Memory B cell (primary cell): ENCODE data around the gene NR2C2.
A peak's percentile ranks its signal among the peaks of the same experiment; 100 is the strongest.
"Not testable (repeated sequence)": the region's sequence is repeated elsewhere in the genome, so short reads cannot be mapped to it uniquely, and the experiment has no call there.

ENCODE experiments used
- ATAC-seq: fragments of 150-1000 bp; cut with Tn5 transposase; 2 replicates; pipeline ENCODE4 v1.10.0; 2021; ENCODE audit warnings: low read depth, mild to moderate bottlenecking, moderate library complexity
- DNase-seq, 2 donors: peaks; one replicate each; pipeline ENCODE4 v3.0.0; 2022; ENCODE audit warnings: low spot score in 2 of 2
- H3K27ac Mint-ChIP-seq: one replicate; pipeline ENCODE4 v1.8.0; 2022; ENCODE audit warnings: mild to moderate bottlenecking, moderate library complexity, mixed read lengths
- H3K27me3 Mint-ChIP-seq: one replicate; pipeline ENCODE4 v1.8.0; 2022; ENCODE audit warnings: mixed read lengths
- H3K36me3 Mint-ChIP-seq: one replicate; pipeline ENCODE4 v1.8.0; 2022; ENCODE audit warnings: mild to moderate bottlenecking, mixed read lengths
- H3K4me1 Mint-ChIP-seq: one replicate; pipeline ENCODE4 v1.8.0; 2022; ENCODE audit warnings: mixed read lengths
- H3K4me3 Mint-ChIP-seq: one replicate; pipeline ENCODE4 v1.8.0; 2022; ENCODE audit warnings: mild to moderate bottlenecking, moderate library complexity, mixed read lengths
- H3K9me3 Mint-ChIP-seq: one replicate; pipeline ENCODE4 v1.8.0; 2022; ENCODE audit warnings: mixed read lengths

The NR2C2 gene

DNA sequence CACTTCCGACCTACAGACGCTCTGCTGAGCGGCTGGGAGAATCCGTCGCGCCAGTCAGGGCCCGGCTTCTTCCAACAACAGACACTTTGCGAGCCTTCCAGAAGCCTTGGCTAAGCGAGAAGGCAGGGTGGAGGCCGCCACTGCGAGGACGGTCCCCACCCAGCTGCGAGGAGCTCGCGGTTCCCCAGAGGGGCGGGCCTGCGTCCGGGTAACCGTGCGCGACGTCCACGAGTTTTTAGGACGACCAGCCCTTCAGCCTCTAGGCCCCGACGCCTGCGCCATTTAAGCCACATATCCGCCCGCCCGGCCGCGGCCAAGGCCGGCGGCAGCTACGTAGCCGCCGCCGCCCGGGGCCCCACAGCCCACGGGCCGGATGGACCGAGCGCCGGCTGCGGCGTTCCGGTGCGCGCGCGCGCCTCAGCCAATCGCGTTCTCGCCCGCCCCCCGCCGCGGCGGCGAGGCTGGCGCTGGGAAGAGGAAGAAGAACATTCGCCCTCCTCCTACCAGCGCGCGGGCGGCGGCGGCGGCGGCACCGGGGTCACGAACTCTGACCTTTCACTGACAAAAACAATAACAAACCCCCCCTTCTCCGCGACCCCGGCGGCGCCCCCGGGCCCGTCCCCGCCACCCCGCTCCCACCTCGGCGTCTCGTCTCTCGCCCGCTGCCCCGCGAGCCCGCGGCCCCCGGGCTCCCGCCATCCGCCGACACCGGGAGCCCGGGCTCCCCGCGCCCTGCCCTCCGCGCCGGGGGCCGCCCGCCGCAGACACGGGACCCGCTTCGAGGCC is at the start of gene NR2C2:
TSS of gene NR2C2 (plus strand) at position 484 of the 786 bp plus-strand sequence. CDS start 56,332 bp downstream, outside the sequence.
- peak; percentile 87 to 88 for DNase-seq
- Mint-ChIP-seq H3K9me3 (no peaks in the 10 kb centered on the region), H3K4me3 (peak within 1 kb of the TSS; percentile 100), H3K27ac (peak within 1 kb of the TSS; percentile 100), H3K36me3 (peaks cover 7% of the 10 kb centered on the region), H3K4me1 (peaks cover 23% of the 10 kb centered on the region), H3K27me3 (no peaks in the 10 kb centered on the region)
- peak; percentile 57 for ATAC-seq

DNA sequence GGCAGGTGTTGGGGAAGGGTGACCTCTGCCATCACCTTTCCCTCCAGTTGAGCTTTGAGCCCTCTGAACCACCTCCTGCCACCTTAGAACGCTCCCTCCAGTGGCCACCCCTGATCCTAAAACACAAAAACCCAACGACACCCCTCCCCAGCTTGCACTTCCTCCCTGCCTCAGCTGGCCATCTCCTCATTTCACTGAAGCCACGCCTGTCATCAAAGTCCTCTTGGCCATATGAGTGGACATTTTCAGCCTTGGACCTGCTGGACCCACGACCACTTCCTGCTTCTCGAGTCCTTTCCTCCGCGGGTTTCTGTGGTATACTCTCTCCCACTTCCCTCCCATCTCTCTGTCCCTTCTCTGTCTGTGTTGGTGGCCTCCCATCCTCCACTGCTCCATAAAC is 48.5 kb upstream of the NR2C2 start:
- peaks cover 29% of the 10 kb centered on the region for H3K27me3 Mint-ChIP-seq

DNA sequence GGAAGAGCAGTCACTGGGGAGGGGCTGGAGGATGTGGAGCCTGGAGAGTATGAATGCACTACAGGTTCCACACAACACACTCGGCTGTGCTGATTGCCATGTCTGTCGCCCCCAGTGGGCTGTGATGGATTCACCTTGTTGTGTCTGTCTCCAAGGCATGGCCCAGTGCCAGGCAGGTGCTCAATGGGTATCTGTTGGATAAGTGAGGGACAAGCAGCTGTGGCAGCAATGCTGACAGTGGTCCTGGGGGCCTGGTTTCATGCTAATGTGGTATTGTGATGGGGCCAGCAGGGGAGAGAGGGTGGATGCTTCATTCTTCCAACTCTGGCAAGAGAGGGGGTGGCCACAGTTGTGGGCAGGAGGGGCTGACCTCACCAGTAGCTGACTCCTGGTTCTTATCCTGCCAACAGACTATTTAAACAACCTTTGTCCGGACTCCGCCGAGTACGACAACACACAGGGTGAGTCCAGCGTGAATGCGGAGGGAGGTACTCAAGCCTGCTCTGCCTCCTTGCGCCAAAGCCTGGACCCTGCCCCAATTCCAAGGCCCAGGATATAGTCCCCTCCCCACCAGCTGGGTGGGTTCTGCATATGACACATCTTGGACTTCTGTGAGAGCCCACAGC is 47.3 kb upstream of the NR2C2 start:
- ATAC-seq (no peak), DNase-seq (no peak)
- Mint-ChIP-seq H3K27me3 (peaks cover 25% of the 10 kb centered on the region), H3K27ac (no peak overlapping the region), H3K4me3 (no peak overlapping the region), H3K4me1 (no peaks in the 10 kb centered on the region), H3K9me3 (peaks cover 3% of the 10 kb centered on the region), H3K36me3 (peaks cover 1% of the 10 kb centered on the region)

More for the DNA sequence above, 48.5 kb upstream of the NR2C2 start:
- ATAC-seq (no peak), DNase-seq (no peak)
- Mint-ChIP-seq H3K9me3 (no peaks in the 10 kb centered on the region), H3K27ac (no peak overlapping the region), H3K4me3 (no peak overlapping the region), H3K4me1 (no peaks in the 10 kb centered on the region), H3K36me3 (no peaks in the 10 kb centered on the region)

DNA sequence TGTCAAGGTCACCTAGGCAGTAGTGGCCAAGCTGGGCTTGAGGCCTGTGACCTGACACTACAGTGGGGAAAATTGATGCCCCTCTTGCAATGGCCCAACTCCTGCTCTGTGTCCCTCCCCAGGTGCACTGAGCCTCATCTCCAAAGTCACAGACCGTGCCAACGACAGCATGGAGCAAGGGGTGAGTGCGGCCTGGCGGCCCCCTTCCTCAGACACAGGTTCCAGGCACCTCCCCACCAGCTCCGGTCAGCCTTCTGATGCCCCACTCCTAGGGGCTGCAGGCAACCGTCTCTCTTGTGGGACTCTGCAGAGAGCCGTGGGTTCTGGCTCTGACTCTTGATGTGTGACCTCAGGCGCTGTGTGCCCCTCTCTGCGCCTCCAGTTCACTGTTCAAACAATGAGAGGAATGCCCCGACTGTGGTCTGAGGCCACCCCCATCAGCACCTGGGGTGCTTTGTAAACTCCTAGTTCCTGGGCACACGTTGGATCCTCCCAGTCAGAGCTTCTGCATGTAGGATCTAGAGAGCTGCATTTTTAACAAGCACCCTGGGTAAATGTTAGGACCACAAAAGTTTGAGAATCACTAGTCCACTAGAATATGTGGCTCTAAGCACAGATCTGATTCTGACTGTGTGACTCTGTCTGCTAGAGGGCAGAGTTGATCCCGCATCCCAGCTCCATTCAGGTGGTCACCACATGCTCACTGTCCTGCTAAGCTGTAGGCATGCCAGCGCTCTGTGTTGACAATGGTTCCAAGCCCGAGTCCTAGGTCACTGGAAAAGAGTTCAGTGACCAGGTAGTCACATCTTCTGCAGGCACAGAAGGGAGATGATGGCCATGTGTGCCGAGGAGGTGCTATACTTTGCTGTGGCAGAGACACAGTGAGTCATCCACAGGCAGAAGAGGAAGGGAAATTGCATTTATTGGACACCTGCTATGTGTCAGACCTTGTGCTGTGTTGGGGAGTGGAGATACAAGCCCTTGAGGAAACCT is 46.2 kb upstream of the NR2C2 start:
- H3K27ac Mint-ChIP-seq, result no peak overlapping the region
- ATAC-seq (no peak), DNase-seq (no peak)
- H3K4me3 Mint-ChIP-seq, result no peak overlapping the region
- peaks cover 26% of the 10 kb centered on the region for H3K27me3 Mint-ChIP-seq
- no peaks in the 10 kb centered on the region for H3K4me1 Mint-ChIP-seq
- H3K36me3 Mint-ChIP-seq, result peaks cover 7% of the 10 kb centered on the region
- peaks cover 8% of the 10 kb centered on the region for H3K9me3 Mint-ChIP-seq

DNA sequence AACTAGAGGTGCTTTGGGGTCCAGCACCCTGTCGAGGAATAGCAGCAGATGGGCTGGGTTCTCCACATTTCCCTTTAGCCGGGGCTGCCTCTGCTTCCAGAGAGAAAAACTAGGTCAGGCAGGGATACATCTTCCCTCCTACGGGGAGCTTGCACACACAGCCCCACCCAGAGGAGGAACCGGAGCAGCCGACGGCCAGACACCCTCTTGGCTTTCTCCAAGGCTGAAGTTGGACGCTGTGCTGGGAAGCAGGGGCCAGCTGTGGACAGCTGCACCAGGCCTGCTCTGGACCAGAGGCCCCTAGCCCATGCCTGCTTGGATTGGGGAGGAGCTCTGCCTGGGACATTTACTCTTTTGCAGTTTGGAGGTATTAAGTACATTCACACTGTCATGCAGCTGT is 44.7 kb upstream of the NR2C2 start:
- H3K4me3 Mint-ChIP-seq, result no peak overlapping the region
- H3K27ac Mint-ChIP-seq, result no peak overlapping the region
- H3K9me3 Mint-ChIP-seq, result peaks cover 8% of the 10 kb centered on the region
- H3K36me3 Mint-ChIP-seq, result peaks cover 7% of the 10 kb centered on the region
- no peaks in the 10 kb centered on the region for H3K4me1 Mint-ChIP-seq
- DNase-seq (no peak), ATAC-seq (no peak)
- H3K27me3 Mint-ChIP-seq, result peaks cover 26% of the 10 kb centered on the region

- DNase-seq, H3K9me3 Mint-ChIP-seq, ATAC-seq, H3K27ac Mint-ChIP-seq, H3K36me3 Mint-ChIP-seq, H3K4me1 Mint-ChIP-seq, H3K4me3 Mint-ChIP-seq: not testable (repeated sequence)
- H3K27me3 Mint-ChIP-seq, result peaks cover 21% of the 10 kb centered on the region
These were observed 43.9 kb upstream of the NR2C2 start for GRCh38 chr3:14903501-14903900.

DNA sequence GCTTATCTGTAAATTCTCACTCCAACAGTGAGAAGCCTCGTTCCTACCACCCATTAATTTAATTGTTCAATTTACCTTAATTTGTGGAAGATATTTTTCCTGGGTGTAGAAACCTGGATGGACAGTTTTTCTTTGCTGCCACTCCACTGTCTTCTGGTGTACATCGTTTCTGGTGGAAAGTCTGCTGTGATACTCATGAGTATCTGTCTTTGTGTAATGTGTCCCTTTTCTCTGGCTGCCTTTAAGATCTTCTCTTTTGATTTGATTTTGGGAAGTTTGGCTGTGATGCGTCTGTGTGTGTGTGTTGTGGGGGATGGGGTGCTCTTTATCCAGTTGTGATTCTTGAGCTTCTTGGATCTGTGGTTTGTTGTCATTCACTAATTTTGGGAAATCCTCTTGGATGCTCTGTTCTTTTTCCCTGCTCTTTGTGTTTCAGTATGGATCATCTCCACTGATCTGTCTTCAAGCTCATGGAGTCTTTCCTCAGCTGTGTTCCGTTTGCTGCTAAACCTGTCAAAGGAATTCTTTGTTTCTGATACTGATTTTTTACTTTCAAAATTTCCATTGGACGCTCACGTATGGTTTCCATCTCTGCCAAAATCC is 42.2 kb upstream of the NR2C2 start:
- H3K9me3 Mint-ChIP-seq, result peaks cover 8% of the 10 kb centered on the region
- peaks cover 13% of the 10 kb centered on the region for H3K27me3 Mint-ChIP-seq
- ATAC-seq (no peak), DNase-seq (no peak)
- H3K36me3 Mint-ChIP-seq, result peaks cover 7% of the 10 kb centered on the region
- no peak overlapping the region for H3K27ac Mint-ChIP-seq
- H3K4me3 Mint-ChIP-seq, result no peak overlapping the region
- H3K4me1 Mint-ChIP-seq, result no peaks in the 10 kb centered on the region

- Mint-ChIP-seq H3K4me3 (no peak overlapping the region), H3K27ac (no peak overlapping the region), H3K27me3 (peaks cover 12% of the 10 kb centered on the region), H3K4me1 (no peaks in the 10 kb centered on the region), H3K9me3 (peaks cover 8% of the 10 kb centered on the region), H3K36me3 (peaks cover 7% of the 10 kb centered on the region)
- no peak for DNase-seq
- no peak for ATAC-seq
These were observed 40.9 kb upstream of the NR2C2 start for GRCh38 chr3:14906355-14906971.

GRCh38 chr3:14907043-14907966 is 40.1 kb upstream of the NR2C2 start:
- DNase-seq (no peak), ATAC-seq (no peak)
- peaks cover 13% of the 10 kb centered on the region for H3K27me3 Mint-ChIP-seq
- H3K4me1 Mint-ChIP-seq, result no peaks in the 10 kb centered on the region
- peaks cover 8% of the 10 kb centered on the region for H3K9me3 Mint-ChIP-seq
- H3K4me3 Mint-ChIP-seq, result no peak overlapping the region
- no peak overlapping the region for H3K27ac Mint-ChIP-seq
- peaks cover 7% of the 10 kb centered on the region for H3K36me3 Mint-ChIP-seq

- no peak for DNase-seq
- no peak for ATAC-seq
- Mint-ChIP-seq H3K4me1 (no peaks in the 10 kb centered on the region), H3K27ac (no peak overlapping the region), H3K27me3 (peaks cover 18% of the 10 kb centered on the region), H3K4me3 (no peak overlapping the region), H3K36me3 (peaks cover 7% of the 10 kb centered on the region), H3K9me3 (peaks cover 8% of the 10 kb centered on the region)
These were observed 38.1 kb upstream of the NR2C2 start for GRCh38 chr3:14909250-14909649.

DNA sequence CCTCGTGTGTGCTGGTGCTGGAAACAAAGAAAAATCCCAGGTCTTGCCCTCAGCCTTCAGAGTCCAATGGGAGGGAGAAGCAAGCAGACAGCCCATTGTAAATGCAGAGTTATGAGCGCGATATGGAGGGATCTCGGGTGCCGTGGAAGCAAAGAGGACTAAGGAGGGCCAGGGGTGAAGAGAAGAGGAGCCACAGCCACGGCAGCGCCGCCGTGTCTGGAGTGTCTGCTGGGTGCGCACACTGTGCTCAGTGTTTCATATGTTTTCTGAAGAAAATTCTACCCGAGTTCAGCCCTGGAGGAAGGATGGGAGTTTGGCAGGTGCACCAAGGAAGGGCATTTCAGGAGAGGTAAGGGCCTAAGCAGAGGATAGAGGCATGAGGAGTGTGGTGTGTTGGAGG is 35.7 kb upstream of the NR2C2 start:
- no peaks in the 10 kb centered on the region for H3K9me3 Mint-ChIP-seq
- DNase-seq, result no peak
- peaks cover 15% of the 10 kb centered on the region for H3K27me3 Mint-ChIP-seq
- ATAC-seq, result no peak
- peak overlapping the region; percentile 4 for H3K27ac Mint-ChIP-seq
- no peak overlapping the region for H3K4me3 Mint-ChIP-seq
- no peaks in the 10 kb centered on the region for H3K36me3 Mint-ChIP-seq
- H3K4me1 Mint-ChIP-seq, result no peaks in the 10 kb centered on the region

DNA sequence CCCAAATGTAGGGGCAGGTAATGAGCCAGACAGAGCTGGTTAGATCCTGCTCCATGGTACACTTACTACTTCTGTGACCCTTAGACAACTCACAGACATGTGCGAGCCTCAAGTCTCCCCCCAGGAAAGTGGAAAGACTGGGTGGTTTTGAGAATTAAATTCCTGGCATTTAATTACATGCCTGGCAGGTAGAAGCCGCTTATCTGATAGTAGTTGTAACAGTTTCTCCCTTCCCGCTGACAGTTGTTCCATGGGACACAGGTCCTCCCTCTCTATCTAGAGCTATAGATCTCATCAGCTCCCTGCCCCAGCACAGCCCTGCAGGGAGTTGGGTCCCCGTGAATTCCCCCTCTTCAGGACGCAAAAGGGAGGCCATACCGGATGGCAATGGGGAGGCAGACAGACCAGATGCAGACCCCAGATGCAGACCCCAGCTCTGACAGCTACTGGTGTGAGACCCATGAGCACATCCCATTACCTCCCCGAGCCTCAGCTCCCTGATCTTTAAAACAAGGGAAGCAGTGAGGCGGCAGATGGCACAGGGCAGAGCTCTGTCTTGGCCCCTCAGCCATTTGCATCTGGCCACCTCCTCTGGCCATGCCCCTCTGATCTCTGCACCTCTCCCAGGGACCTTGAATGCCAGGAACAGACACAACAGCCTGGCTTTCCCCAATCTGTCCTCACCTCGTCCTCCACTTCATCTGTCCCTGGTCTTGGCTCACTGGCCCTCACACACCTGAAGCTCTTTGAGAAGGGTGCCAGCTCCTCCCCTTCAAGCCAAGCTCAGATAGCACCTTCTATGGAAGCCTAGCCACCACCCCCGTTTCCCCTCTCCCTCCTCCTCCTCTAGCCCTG is 34.1 kb upstream of the NR2C2 start:
- Mint-ChIP-seq H3K36me3 (no peaks in the 10 kb centered on the region), H3K27me3 (peaks cover 18% of the 10 kb centered on the region), H3K27ac (no peak overlapping the region)

More for the DNA sequence above, 34.1 kb upstream of the NR2C2 start:
- Mint-ChIP-seq H3K4me3 (no peak overlapping the region), H3K4me1 (no peaks in the 10 kb centered on the region), H3K9me3 (no peaks in the 10 kb centered on the region)
- ATAC-seq, result no peak
- no peak for DNase-seq
